GM12878 (cell line): ENCODE data around the gene ICE1. TPM values are rescaled to one million over a fixed set of nuclear protein-coding genes. Genes with fewer than 3 reads are reported as not detected.
A peak's percentile ranks its signal among the peaks of the same experiment; 100 is the strongest.
"Not testable (repeated sequence)": the region's sequence is repeated elsewhere in the genome, so short reads cannot be mapped to it uniquely, and the experiment has no call there.

Source experiments
- ATAC-seq: fragments of 200-7000 bp; cut with Tn5 transposase; 3 replicates; pipeline ENCODE4 v1.9.1; 2020; ENCODE audit warnings: mild to moderate bottlenecking, moderate library complexity
- BruUV-seq: library from RNA; stranded (reverse); fragments of 400-500 nt; replicated peaks from 2 replicates; lab custom pipeline; 2021; lab: Mats Ljungman, UMichigan
- CTCF ChIA-PET: fragments of 300-600 bp; sonication (Branson Sonifier 250); formaldehyde crosslinking; extraction: SDS; loops from one replicate; lab custom pipeline; 2021; ENCODE audit warnings: inconsistent platforms; lab: Yijun Ruan, JAX
- POLR2A ChIA-PET: fragments of 350-600 bp; formaldehyde crosslinking; extraction: SDS; loops from one replicate; lab custom pipeline; 2021; ENCODE audit warnings: inconsistent platforms; lab: Charles Lee
- RAD21 ChIA-PET: fragments of 300-600 bp; sonication (Branson Sonifier 250); formaldehyde crosslinking; loops from one replicate; lab custom pipeline; 2023; ENCODE audit warnings: antibody characterized with exemption; ENCODE audit not compliant: unreplicated experiment; lab: Charles Lee
- SMC1A ChIA-PET: fragments of 300-600 bp; sonication (Branson Sonifier 250); formaldehyde crosslinking; loops from one replicate; lab custom pipeline; 2023; ENCODE audit not compliant: unreplicated experiment, uncharacterized antibody; lab: Charles Lee
- DNase-seq: peaks from one replicate; pipeline ENCODE4 v3.0.0-alpha.2; 2011; ENCODE audit warnings: low read depth, low spot score
- FAIRE-seq: peaks from 3 replicates; lab custom pipeline; 2011; peaks lifted over from hg19 to GRCh38; lab: Jason Lieb, UNC
- H2AFZ ChIP-seq: 2 replicates; pipeline ENCODE4 v1.6.0; 2011; ENCODE audit warnings: low read depth, low read length, control low read depth; ENCODE audit not compliant: control insufficient read depth
- H3K27ac ChIP-seq: 2 replicates; pipeline ENCODE4 v1.5.1; 2011; ENCODE audit warnings: control low read depth; ENCODE audit not compliant: control insufficient read depth, insufficient read depth
- H3K27me3 ChIP-seq, 2 experiments: replicated peaks in 1 of 2; 2 replicates each; pipeline versions ENCODE4 v1.6.0 to v1.6.1; 2011; ENCODE audit warnings: low read length in 1 of 2; ENCODE audit not compliant: control insufficient read depth in 2 of 2, insufficient read depth in 2 of 2
- H3K36me3 ChIP-seq, 2 experiments: 2 replicates each; pipeline ENCODE4 v1.5.1; 2011; ENCODE audit warnings: low read length in 1 of 2; ENCODE audit not compliant: control insufficient read depth in 2 of 2, insufficient read depth in 2 of 2
- H3K4me1 ChIP-seq: 2 replicates; pipeline ENCODE4 v1.6.1; 2011; ENCODE audit warnings: mild to moderate bottlenecking, low read length, moderate library complexity, mixed read lengths; ENCODE audit not compliant: control insufficient read depth, insufficient read depth
- H3K4me2 ChIP-seq: 2 replicates; pipeline ENCODE4 v1.6.0; 2011; ENCODE audit warnings: control low read depth; ENCODE audit not compliant: control insufficient read depth, insufficient read depth
- H3K4me3 ChIP-seq: fragments of 200-600 bp; sonication (generic); 2 replicates; pipeline ENCODE4 v1.5.1; 2016
- H3K79me2 ChIP-seq: 2 replicates; pipeline ENCODE4 v1.6.0; 2011; ENCODE audit warnings: low read length; ENCODE audit not compliant: control insufficient read depth, insufficient read depth
- H3K9ac ChIP-seq: 2 replicates; pipeline ENCODE4 v1.8.0; 2011; ENCODE audit warnings: low read length, control low read depth, mixed read lengths; ENCODE audit not compliant: control insufficient read depth, insufficient read depth
- H3K9me3 ChIP-seq: replicated peaks from 3 replicates; pipeline ENCODE4 v1.5.1; 2011; ENCODE audit warnings: mild to moderate bottlenecking, low read length; ENCODE audit not compliant: control insufficient read depth, insufficient read depth
- H4K20me1 ChIP-seq: 2 replicates; pipeline ENCODE4 v1.6.0; 2011; ENCODE audit not compliant: control insufficient read depth, insufficient read depth
- CBX5 ChIP-seq: sonication (generic); IDR thresholded peaks from 2 replicates; pipeline ENCODE4 v1.6.1; 2016; ENCODE audit warnings: low read depth, moderate library complexity, mild to moderate bottlenecking, inconsistent platforms
- ZZZ3 ChIP-seq: IDR thresholded peaks from 2 replicates; pipeline ENCODE4 v1.6.1; 2011; ENCODE audit warnings: low read depth; ENCODE audit not compliant: control insufficient read depth, insufficient read length
- WGBS: methylation state at CpG from one replicate; pipeline ENCODE4 v1.1.6; 2016; ENCODE audit warnings: low lambda C conversion rate; ENCODE audit not compliant: insufficient replicate concordance, insufficient coverage; ENCODE audit errors: missing lambda C conversion rate; 5-methylcytosine and 5-hydroxymethylcytosine counted together
- in situ Hi-C: fragments of 300-500 bp; cut with MboI; formaldehyde crosslinking; loops from 9 replicates; pipeline ENCODE4 v1.14.3; 2018; ENCODE audit warnings: mixed read lengths
- intact Hi-C: fragments of 100-400 bp; cut with micrococcal nuclease; formaldehyde crosslinking; loops from one replicate; pipeline ENCODE4 v1.14.2; 2022; ENCODE audit not compliant: unreplicated experiment
- polyA plus RNA-seq, 11 experiments: library from polyadenylated mRNA; depleted of rRNA in 4 of 11; unstranded in 6 of 11; stranded (reverse) in 5 of 11; fragments of >200 nt; fragmentation: Nextera tagmentation in 4 of 11; fragmentation: Illumina TruSeq in 1 of 11; extraction: Ambion mirVana in 4 of 11; extraction: Trizol in 1 of 11; gene quantifications; 1 replicate in 1 of 11; 2 replicates in 10 of 11; pipeline versions ENCODE4 v1.2.1 to v1.2.3, GENCODE V29; 2011 to 2016; ENCODE audit warnings: inconsistent platforms in 2 of 11, missing spikeins in 2 of 11, low read depth in 1 of 11
- total RNA-seq, 4 experiments: library from RNA; depleted of rRNA in 3 of 4; stranded (reverse); fragments of >200 nt in 3 of 4; fragmentation: Illumina TruSeq in 1 of 4; extraction: Trizol in 1 of 4; gene quantifications; 2 replicates each; pipeline versions ENCODE4 v1.2.1 to v1.2.3, GENCODE V29; 2013 to 2021
- TF ChIP-seq, protein P1 (sequence below): fragments of 150-350 bp; IDR thresholded peaks from 2 replicates; pipeline ENCODE4 v1.6.1; 2016; ENCODE audit warnings: low read depth, low read length
- TF ChIP-seq, protein P2 (sequence below): IDR thresholded peaks from 2 replicates; pipeline ENCODE4 v1.6.1; 2012; ENCODE audit warnings: mild to moderate bottlenecking, low read depth, low read length
- TF ChIP-seq, protein P3 (sequence below): fragments of 450-650 bp; IDR thresholded peaks from 2 replicates; pipeline ENCODE4 v1.6.1; 2018; ENCODE audit warnings: borderline replicate concordance, mild to moderate bottlenecking; ENCODE audit not compliant: partially characterized antibody

Gene ICE1
- total and polyA plus RNA-seq, 10 of the 15 experiments (the other 5 are each of a cell fraction or from before 2014, with no cell fraction given) = 3.8 to 31.4 (median 18.9) TPM

DNA sequence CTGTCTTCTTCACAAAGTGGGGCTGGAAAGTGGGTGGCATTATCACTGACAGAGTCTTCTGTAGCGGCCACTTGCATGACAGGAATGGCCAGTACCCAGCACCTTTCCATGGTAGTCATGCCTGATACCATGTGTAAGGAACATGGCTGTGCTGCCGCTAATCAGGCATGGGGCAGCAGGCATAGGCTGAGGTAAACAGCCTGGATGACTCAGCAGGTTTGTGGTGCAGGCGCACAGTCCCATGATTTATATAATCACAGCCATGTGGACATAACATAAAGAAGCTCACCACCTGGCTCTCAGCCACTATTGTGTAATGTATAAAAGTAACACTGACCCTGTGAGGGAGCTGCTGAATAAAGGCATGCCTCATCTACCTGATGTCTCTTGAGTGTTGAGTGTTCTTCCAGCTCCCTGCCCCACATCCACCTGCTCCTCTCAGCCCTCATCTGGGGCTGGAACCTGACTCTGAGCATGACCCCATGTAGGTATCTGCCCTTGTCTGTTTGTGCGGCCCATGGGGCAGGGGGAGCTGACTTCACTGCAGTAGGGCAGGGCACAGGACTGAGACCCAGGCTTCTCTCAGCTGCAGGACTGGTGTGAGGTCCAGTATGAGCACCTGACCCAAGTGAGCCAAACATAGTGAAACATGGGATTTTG, 13.2 kb upstream of the ICE1 start:
- Histone ChIP-seq H3K4me3 (no peak overlapping the region), H3K9me3 (peaks cover 12% of the 10 kb centered on the region), H3K9ac (no peak overlapping the region), H3K27me3 (no peaks in the 10 kb centered on the region), H3K36me3 (no peaks in the 10 kb centered on the region), H3K4me2 (no peak overlapping the region)
- FAIRE-seq (no peak), ATAC-seq (no peak), DNase-seq (no peak)
- SMC1A ChIA-PET = no interaction called here
- intact Hi-C loops = no loop called here
- POLR2A ChIA-PET = no interaction called here
- RAD21 ChIA-PET = no interaction called here
- CTCF ChIA-PET = interaction anchor here (1.4 kb wide), 1 partner anchor 10 kb away, joined by 5 read pairs; no protein-coding TSS in a partner anchor
- 90% methylated on average over 4 of the region's 4 CpGs for WGBS
- no TSS peak for BruUV-seq
- TF ChIP-seq, protein P1, sequence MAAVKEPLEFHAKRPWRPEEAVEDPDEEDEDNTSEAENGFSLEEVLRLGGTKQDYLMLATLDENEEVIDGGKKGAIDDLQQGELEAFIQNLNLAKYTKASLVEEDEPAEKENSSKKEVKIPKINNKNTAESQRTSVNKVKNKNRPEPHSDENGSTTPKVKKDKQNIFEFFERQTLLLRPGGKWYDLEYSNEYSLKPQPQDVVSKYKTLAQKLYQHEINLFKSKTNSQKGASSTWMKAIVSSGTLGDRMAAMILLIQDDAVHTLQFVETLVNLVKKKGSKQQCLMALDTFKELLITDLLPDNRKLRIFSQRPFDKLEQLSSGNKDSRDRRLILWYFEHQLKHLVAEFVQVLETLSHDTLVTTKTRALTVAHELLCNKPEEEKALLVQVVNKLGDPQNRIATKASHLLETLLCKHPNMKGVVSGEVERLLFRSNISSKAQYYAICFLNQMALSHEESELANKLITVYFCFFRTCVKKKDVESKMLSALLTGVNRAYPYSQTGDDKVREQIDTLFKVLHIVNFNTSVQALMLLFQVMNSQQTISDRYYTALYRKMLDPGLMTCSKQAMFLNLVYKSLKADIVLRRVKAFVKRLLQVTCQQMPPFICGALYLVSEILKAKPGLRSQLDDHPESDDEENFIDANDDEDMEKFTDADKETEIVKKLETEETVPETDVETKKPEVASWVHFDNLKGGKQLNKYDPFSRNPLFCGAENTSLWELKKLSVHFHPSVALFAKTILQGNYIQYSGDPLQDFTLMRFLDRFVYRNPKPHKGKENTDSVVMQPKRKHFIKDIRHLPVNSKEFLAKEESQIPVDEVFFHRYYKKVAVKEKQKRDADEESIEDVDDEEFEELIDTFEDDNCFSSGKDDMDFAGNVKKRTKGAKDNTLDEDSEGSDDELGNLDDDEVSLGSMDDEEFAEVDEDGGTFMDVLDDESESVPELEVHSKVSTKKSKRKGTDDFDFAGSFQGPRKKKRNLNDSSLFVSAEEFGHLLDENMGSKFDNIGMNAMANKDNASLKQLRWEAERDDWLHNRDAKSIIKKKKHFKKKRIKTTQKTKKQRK = peak; percentile 75
- TF ChIP-seq, protein P2, sequence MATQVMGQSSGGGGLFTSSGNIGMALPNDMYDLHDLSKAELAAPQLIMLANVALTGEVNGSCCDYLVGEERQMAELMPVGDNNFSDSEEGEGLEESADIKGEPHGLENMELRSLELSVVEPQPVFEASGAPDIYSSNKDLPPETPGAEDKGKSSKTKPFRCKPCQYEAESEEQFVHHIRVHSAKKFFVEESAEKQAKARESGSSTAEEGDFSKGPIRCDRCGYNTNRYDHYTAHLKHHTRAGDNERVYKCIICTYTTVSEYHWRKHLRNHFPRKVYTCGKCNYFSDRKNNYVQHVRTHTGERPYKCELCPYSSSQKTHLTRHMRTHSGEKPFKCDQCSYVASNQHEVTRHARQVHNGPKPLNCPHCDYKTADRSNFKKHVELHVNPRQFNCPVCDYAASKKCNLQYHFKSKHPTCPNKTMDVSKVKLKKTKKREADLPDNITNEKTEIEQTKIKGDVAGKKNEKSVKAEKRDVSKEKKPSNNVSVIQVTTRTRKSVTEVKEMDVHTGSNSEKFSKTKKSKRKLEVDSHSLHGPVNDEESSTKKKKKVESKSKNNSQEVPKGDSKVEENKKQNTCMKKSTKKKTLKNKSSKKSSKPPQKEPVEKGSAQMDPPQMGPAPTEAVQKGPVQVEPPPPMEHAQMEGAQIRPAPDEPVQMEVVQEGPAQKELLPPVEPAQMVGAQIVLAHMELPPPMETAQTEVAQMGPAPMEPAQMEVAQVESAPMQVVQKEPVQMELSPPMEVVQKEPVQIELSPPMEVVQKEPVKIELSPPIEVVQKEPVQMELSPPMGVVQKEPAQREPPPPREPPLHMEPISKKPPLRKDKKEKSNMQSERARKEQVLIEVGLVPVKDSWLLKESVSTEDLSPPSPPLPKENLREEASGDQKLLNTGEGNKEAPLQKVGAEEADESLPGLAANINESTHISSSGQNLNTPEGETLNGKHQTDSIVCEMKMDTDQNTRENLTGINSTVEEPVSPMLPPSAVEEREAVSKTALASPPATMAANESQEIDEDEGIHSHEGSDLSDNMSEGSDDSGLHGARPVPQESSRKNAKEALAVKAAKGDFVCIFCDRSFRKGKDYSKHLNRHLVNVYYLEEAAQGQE = no peak
- TF ChIP-seq, protein P3, sequence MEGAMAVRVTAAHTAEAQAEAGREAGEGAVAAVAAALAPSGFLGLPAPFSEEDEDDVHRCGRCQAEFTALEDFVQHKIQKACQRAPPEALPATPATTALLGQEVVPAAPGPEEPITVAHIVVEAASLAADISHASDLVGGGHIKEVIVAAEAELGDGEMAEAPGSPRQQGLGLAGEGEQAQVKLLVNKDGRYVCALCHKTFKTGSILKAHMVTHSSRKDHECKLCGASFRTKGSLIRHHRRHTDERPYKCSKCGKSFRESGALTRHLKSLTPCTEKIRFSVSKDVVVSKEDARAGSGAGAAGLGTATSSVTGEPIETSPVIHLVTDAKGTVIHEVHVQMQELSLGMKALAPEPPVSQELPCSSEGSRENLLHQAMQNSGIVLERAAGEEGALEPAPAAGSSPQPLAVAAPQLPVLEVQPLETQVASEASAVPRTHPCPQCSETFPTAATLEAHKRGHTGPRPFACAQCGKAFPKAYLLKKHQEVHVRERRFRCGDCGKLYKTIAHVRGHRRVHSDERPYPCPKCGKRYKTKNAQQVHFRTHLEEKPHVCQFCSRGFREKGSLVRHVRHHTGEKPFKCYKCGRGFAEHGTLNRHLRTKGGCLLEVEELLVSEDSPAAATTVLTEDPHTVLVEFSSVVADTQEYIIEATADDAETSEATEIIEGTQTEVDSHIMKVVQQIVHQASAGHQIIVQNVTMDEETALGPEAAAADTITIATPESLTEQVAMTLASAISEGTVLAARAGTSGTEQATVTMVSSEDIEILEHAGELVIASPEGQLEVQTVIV = no peak
- TF ChIP-seq ZZZ3 (no peak), CBX5 (peak; percentile 82; the same call in 1 of the 2 replicates)
- TF ChIP-seq, all 136 proteins: peak for 2
- Histone ChIP-seq H3K79me2 (no peaks in the 10 kb centered on the region), H2AFZ (no peak overlapping the region), H3K4me1 (no peaks in the 10 kb centered on the region), H3K27ac (no peak overlapping the region), H4K20me1 (no peaks in the 10 kb centered on the region)
- in situ Hi-C loops = no loop called here

DNA sequence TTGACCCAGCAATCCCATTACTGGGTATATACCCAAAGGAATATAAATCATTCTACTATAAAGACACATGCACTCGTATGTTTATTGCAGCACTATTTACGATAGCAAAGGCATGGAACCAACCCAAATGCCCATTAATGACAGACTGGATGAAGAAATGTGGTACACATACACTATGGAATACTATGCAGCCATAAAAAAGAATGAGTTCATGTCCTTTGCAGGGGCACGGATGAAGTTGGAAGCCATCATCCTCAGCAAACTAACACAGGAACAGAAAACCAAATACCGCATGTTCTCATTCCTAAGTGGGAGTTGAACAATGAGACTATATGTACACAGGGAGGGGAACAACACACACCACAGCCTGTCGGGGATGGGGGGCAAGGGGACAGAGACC, 8.6 kb upstream of the ICE1 start:
- in situ Hi-C loops, intact Hi-C loops, H3K9ac ChIP-seq: not testable (repeated sequence)

More for the DNA sequence above, 8.6 kb upstream of the ICE1 start:
- H3K9me3 ChIP-seq, POLR2A ChIA-PET, H3K4me3 ChIP-seq, H3K27me3 ChIP-seq, ATAC-seq, H2AFZ ChIP-seq, DNase-seq, H3K79me2 ChIP-seq, CTCF ChIA-PET, RAD21 ChIA-PET, FAIRE-seq, H3K4me1 ChIP-seq, SMC1A ChIA-PET, BruUV-seq, H3K36me3 ChIP-seq, H3K4me2 ChIP-seq, H4K20me1 ChIP-seq, H3K27ac ChIP-seq: not testable (repeated sequence)
- 51% methylated on average over 5 of the region's 5 CpGs for WGBS
